MM.1S (cell line): Measurements from ENCODE around the gene MPO.
A peak's percentile ranks its signal among the peaks of the same experiment; 100 is the strongest.

Experiments
- DNase-seq: peaks from one replicate; pipeline ENCODE4 v3.0.0-alpha.2; 2015
- H2AFZ ChIP-seq: fragments of 300-600 bp; sonication (generic); 2 replicates; pipeline ENCODE4 v1.6.0; 2016; ENCODE audit warnings: antibody characterized with exemption, low read length
- H3F3A ChIP-seq: fragments of 300-600 bp; sonication (generic); 2 replicates; pipeline ENCODE4 v1.6.1; 2016; ENCODE audit warnings: mild to moderate bottlenecking, antibody characterized with exemption, low read length, moderate library complexity, mixed read lengths; ENCODE audit not compliant: insufficient read depth
- H3K27ac ChIP-seq: fragments of 300-600 bp; sonication (generic); 2 replicates; pipeline ENCODE4 v1.5.1; 2016; ENCODE audit warnings: mild to moderate bottlenecking, low read length
- H3K27me3 ChIP-seq: fragments of 300-600 bp; sonication (generic); replicated peaks from 2 replicates; pipeline ENCODE4 v1.6.0; 2016; ENCODE audit warnings: low read length; ENCODE audit not compliant: insufficient read depth
- H3K36me3 ChIP-seq: fragments of 300-600 bp; sonication (generic); replicated peaks from 2 replicates; pipeline ENCODE4 v1.6.1; 2016; ENCODE audit warnings: mild to moderate bottlenecking, low read length, mixed read lengths; ENCODE audit not compliant: insufficient read depth
- H3K4me1 ChIP-seq: fragments of 300-600 bp; sonication (generic); 2 replicates; pipeline ENCODE4 v1.6.1; 2016; ENCODE audit warnings: low read length, mixed read lengths
- H3K4me2 ChIP-seq: fragments of 300-600 bp; sonication (generic); 2 replicates; pipeline ENCODE4 v1.6.0; 2016; ENCODE audit warnings: low read depth, low read length
- H3K4me3 ChIP-seq: fragments of 300-600 bp; sonication (generic); 2 replicates; pipeline ENCODE4 v1.5.1; 2016; ENCODE audit warnings: low read length, mixed read lengths
- H3K79me2 ChIP-seq: fragments of 300-600 bp; sonication (generic); 2 replicates; pipeline ENCODE4 v1.6.1; 2016; ENCODE audit warnings: mixed run types, low read length, mixed read lengths
- H3K9ac ChIP-seq: fragments of 300-600 bp; sonication (generic); 2 replicates; pipeline ENCODE4 v1.6.1; 2016; ENCODE audit warnings: low read length, mixed read lengths
- H3K9me2 ChIP-seq: fragments of 300-600 bp; sonication (generic); replicated peaks from 2 replicates; pipeline ENCODE4 v1.6.1; 2016; ENCODE audit warnings: mild to moderate bottlenecking, low read length, mixed read lengths; ENCODE audit not compliant: insufficient read depth
- H3K9me3 ChIP-seq: fragments of 300-600 bp; sonication (generic); replicated peaks from 2 replicates; pipeline ENCODE4 v1.6.1; 2016; ENCODE audit warnings: mild to moderate bottlenecking, low read length, mixed read lengths; ENCODE audit not compliant: insufficient read depth
- H4K20me1 ChIP-seq: fragments of 300-600 bp; sonication (generic); 2 replicates; pipeline ENCODE4 v1.6.1; 2016; ENCODE audit warnings: mild to moderate bottlenecking, low read length, moderate library complexity, mixed read lengths; ENCODE audit not compliant: insufficient read depth
- CTCF ChIP-seq: fragments of 300-600 bp; sonication (generic); IDR thresholded peaks from 2 replicates; pipeline ENCODE4 v1.5.1; 2016; ENCODE audit warnings: antibody characterized with exemption, low read length, mixed read lengths
- EZH2 ChIP-seq: fragments of 300-600 bp; sonication (generic); optimal IDR thresholded peaks from 2 replicates; pipeline ENCODE3; 2017; ENCODE audit warnings: low read depth, mild to moderate bottlenecking, antibody characterized with exemption, low read length, mixed read lengths
- EZH2phosphoT487 ChIP-seq: fragments of 300-600 bp; sonication (generic); IDR thresholded peaks from 2 replicates; pipeline ENCODE4 v1.6.1; 2018; ENCODE audit warnings: antibody characterized with exemption, low read length

Gene MPO

DNA sequence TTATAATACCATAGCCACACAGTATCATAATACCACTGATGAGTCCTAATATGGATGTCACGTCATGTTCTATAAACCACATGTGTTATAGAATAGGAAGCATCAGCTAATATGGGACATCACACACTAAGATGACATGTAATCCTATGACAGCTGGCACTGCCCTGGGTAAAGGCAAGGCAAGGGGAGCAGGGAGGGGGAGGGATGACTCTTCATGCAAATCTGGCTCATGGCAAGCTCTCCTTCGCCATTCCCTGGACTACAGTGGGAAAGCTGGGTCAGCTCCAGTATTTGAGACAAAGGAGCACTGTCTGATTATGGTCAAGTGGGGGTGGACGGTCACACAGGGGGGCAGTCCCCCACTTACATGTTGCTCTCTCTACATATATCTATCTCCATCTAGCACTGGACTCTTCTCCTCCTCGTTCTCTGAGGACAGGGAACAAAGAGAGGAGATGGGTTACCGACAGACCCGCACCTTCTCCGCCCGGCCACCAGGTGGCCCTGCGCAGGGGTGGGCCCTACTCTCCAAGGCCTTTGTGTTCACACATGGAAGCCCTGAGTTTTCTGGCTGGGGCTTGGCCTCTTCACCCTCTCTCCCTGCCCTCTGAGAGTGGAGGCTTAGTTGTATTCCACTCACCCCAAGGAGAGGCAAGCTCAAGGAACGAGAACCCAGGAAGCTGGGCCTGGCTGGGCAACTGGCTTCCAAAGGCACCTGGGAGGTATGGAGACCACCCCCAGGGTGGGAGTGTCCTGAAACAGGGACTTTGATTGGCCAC, 23.4 kb upstream of the MPO start:
- Histone ChIP-seq H4K20me1 (no peaks in the 10 kb centered on the region), H3F3A (peaks cover 10% of the 10 kb centered on the region), H3K9me3 (no peaks in the 10 kb centered on the region), H3K9me2 (no peaks in the 10 kb centered on the region), H3K4me1 (peaks cover 22% of the 10 kb centered on the region), H3K4me3 (no peak overlapping the region), H2AFZ (peak overlapping the region; percentile 9; the same call in 1 of the 2 replicates), H3K27ac (no peak overlapping the region), H3K36me3 (no peaks in the 10 kb centered on the region), H3K9ac (no peak overlapping the region), H3K27me3 (no peaks in the 10 kb centered on the region), H3K79me2 (no peaks in the 10 kb centered on the region), H3K4me2 (no peak overlapping the region)
- peak; percentile 53 for DNase-seq
- TF ChIP-seq EZH2 = no peak
- peak; percentile 88 for TF ChIP-seq CTCF

DNA sequence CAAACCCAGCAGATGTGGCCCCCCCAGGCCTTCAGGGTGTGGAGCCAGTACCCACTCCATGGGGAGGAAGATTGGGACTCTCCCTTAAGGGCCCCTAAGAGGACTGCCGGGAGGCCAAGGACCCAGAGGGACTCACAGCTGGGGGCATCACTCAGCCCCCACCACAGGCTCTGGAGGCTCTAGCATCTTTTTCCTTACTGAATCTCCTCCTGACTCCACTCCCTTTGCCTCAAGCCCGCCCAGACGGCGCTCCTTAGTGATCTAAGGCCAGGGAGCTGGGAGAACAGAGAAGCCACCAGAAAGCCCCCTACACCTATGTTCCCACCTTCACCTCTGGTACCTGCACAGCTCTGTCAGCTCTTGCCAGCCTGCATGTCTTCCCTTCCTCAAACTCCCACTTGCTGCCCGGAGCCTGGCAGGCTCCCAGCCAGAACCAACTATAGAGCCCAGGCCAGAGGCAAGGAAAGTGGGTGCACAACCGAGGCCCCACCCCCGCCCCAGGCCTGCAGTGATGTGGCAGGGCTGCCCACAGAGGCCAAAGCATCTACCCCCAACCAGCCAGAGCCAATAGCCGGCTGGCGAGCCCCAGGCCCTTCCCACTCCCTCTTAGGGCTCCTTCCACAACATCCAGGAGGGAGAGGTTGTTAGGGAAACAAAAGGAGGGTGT, 22.3 kb upstream of the MPO start:
- Histone ChIP-seq H3K4me1 (peaks cover 22% of the 10 kb centered on the region), H2AFZ (no peak overlapping the region), H3K36me3 (no peaks in the 10 kb centered on the region), H3K79me2 (no peaks in the 10 kb centered on the region), H3K4me3 (no peak overlapping the region), H4K20me1 (no peaks in the 10 kb centered on the region), H3K9ac (no peak overlapping the region), H3K9me2 (no peaks in the 10 kb centered on the region), H3K9me3 (no peaks in the 10 kb centered on the region), H3K27ac (no peak overlapping the region), H3K4me2 (no peak overlapping the region), H3F3A (peaks cover 10% of the 10 kb centered on the region), H3K27me3 (no peaks in the 10 kb centered on the region)
- TF ChIP-seq CTCF = no peak
- TF ChIP-seq EZH2 = no peak
- TF ChIP-seq EZH2phosphoT487 = no peak
- DNase-seq = no peak

- Histone ChIP-seq H3K79me2 (no peaks in the 10 kb centered on the region), H3K4me2 (no peak overlapping the region), H3K4me3 (no peak overlapping the region), H3K9ac (no peak overlapping the region), H2AFZ (no peak overlapping the region), H3K27ac (no peak overlapping the region), H3K9me2 (no peaks in the 10 kb centered on the region), H3K4me1 (peaks cover 22% of the 10 kb centered on the region), H3K27me3 (no peaks in the 10 kb centered on the region), H4K20me1 (no peaks in the 10 kb centered on the region), H3K9me3 (no peaks in the 10 kb centered on the region), H3K36me3 (no peaks in the 10 kb centered on the region), H3F3A (peaks cover 10% of the 10 kb centered on the region)
- TF ChIP-seq EZH2phosphoT487 = no peak
- TF ChIP-seq CTCF = no peak
- TF ChIP-seq EZH2 = no peak
- no peak for DNase-seq
These were observed 21.6 kb upstream of the MPO start for GRCh38 chr17:58302171-58302918.
